Measurements from ENCODE around the gene S100A11. TPM values are rescaled to one million over a fixed set of nuclear protein-coding genes. Genes with fewer than 3 reads are reported as not detected.

S100A11 gene
- total RNA-seq, 1 experiment from 2014 or later: 302 TPM

DNA sequence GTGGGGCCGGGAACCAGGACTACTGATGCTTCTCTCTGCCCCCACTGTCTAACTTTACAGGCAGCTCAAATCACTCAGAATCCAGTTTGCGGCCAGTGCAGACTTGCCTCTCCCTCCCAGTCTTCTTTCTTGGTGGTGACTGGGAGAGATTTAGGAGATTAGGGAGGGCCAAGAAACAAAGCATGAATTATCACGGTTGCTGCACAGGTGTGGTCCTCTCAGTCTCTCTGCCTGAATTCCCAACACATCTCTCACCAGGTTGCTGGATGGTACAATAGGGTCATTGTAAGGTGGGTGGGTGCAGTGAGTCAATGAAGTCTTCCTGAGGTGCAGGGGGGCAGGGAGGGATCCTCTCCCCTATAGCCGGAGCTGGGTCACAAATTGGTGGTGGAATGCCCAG lies 12.6 kb downstream of the S100A11 start:
- Histone ChIP-seq H2AFZ (ENCODE audit: low read length) (no peak overlapping the region), H2BK20ac (ENCODE audit: low read depth, low read length, poor library complexity, severe bottlenecking) (no peak overlapping the region), H3K27ac (ENCODE audit: insufficient read length, low read depth, low read length) (no peak overlapping the region), H2BK120ac (ENCODE audit: low read depth, low read length, poor library complexity, severe bottlenecking) (no peak overlapping the region), H3K14ac (ENCODE audit: insufficient read depth, low read length) (no peak overlapping the region), H2BK5ac (ENCODE audit: insufficient read length, low read length) (no peak overlapping the region), H2AK5ac (ENCODE audit: insufficient read length, low read length) (no peak overlapping the region), H3K4me1 (ENCODE audit: insufficient read depth, low read length) (no peaks in the 10 kb centered on the region), H3K56ac (ENCODE audit: insufficient read length, low read depth, low read length) (no peak overlapping the region), H2BK12ac (ENCODE audit: insufficient read length, low read depth, low read length) (no peak overlapping the region), H4K91ac (ENCODE audit: insufficient read length, low read depth, low read length) (no peak overlapping the region), H4K5ac (ENCODE audit: insufficient read length, low read depth, low read length) (no peak overlapping the region), H3K23me2 (ENCODE audit: insufficient read length, low read depth, low read length, poor library complexity, severe bottlenecking) (no peaks in the 10 kb centered on the region), H3K4ac (ENCODE audit: low read depth, low read length) (no peak overlapping the region), H2BK15ac (ENCODE audit: low read depth, low read length) (no peak overlapping the region), H3K27me3 (ENCODE audit: insufficient read depth, low read length) (no peaks in the 10 kb centered on the region), H3K4me2 (ENCODE audit: insufficient read depth, insufficient read length, low read length) (no peak overlapping the region), H3K9me3 (ENCODE audit: control insufficient read depth, low read depth, low read length) (no peaks in the 10 kb centered on the region), H3K9ac (ENCODE audit: extremely low read depth, insufficient read length, low read length) (no peak overlapping the region), H4K8ac (replicated peaks; ENCODE audit: insufficient read length, low read depth, low read length) (no peak overlapping the region), H3K23ac (ENCODE audit: insufficient read length, low read depth, low read length) (no peak overlapping the region), H3K79me1 (ENCODE audit: insufficient read depth, low read depth, low read length, poor library complexity, severe bottlenecking) (no peaks in the 10 kb centered on the region), H3T11ph (ENCODE audit: low read length) (no peak overlapping the region), H3K79me2 (ENCODE audit: insufficient read depth, low read length) (no peaks in the 10 kb centered on the region), H3K18ac (ENCODE audit: insufficient read length, low read depth, low read length) (no peak overlapping the region), H4K20me1 (ENCODE audit: control insufficient read depth, insufficient read depth, insufficient read length) (no peaks in the 10 kb centered on the region)
- Mint-ChIP-seq H3K27ac (no peak overlapping the region), H3K27me3 (ENCODE audit: low read depth) (no peaks in the 10 kb centered on the region), H3K4me3 (no peak overlapping the region), H3K36me3 (ENCODE audit: insufficient read depth in 1 of 3, low read depth in 3 of 3) (no peaks in the 10 kb centered on the region), H3K4me1 (peaks cover 15 to 16% of the 10 kb centered on the region in 2 experiments), H3K9me3 (no peaks in the 10 kb centered on the region)
- TF ChIP-seq, protein P1, sequence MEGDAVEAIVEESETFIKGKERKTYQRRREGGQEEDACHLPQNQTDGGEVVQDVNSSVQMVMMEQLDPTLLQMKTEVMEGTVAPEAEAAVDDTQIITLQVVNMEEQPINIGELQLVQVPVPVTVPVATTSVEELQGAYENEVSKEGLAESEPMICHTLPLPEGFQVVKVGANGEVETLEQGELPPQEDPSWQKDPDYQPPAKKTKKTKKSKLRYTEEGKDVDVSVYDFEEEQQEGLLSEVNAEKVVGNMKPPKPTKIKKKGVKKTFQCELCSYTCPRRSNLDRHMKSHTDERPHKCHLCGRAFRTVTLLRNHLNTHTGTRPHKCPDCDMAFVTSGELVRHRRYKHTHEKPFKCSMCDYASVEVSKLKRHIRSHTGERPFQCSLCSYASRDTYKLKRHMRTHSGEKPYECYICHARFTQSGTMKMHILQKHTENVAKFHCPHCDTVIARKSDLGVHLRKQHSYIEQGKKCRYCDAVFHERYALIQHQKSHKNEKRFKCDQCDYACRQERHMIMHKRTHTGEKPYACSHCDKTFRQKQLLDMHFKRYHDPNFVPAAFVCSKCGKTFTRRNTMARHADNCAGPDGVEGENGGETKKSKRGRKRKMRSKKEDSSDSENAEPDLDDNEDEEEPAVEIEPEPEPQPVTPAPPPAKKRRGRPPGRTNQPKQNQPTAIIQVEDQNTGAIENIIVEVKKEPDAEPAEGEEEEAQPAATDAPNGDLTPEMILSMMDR (conservative IDR thresholded peaks at IDR 0.05): no peak
- WGBS (ENCODE audit: extremely low coverage, insufficient read length, low lambda C conversion rate): no CpG with 5 or more reads among the region's 4 CpGs
- DNase-seq: no peak
